Fibroblast of lung (primary cell): ENCODE measurements around the gene FAM110D.

Experiments
- EZH2 ChIP-seq: IDR thresholded peaks from 2 replicates; pipeline ENCODE4 v1.5.1; 2012; ENCODE audit warnings: low read length, control low read depth, mild to moderate bottlenecking; ENCODE audit errors: missing control alignments
- TF ChIP-seq, protein P1 (sequence below), 2 donors: IDR thresholded peaks in 1 of 2; conservative IDR thresholded peaks in 1 of 2; 1 replicate in 1 of 2; 2 replicates in 1 of 2; pipeline ENCODE4 v1.5.1; 2011 to 2012; ENCODE audit warnings: low read length in 2 of 2, control low read depth in 1 of 2, inconsistent platforms in 1 of 2, low read depth in 1 of 2, mild to moderate bottlenecking in 1 of 2

DNA sequence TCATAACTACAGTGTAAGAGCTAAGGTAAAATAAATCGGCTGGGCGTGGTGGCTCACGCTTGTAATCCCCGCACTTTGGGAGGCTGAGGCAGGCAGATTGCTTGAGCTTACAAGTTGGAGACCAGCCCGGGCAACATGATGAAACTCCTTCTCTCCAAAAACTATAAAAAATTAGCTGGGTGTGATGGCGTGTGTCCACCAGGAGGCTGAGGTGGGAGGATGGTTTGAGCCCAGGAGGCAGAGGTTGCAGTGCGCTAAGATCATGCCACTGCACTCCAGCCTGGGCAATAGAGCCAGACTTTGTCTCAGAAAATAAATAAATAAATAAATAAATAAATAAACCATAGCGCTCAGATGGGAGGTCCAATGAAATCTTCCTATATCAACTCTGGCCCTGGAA is 16.7 kb upstream of the FAM110D start:
- TF ChIP-seq, protein P1, sequence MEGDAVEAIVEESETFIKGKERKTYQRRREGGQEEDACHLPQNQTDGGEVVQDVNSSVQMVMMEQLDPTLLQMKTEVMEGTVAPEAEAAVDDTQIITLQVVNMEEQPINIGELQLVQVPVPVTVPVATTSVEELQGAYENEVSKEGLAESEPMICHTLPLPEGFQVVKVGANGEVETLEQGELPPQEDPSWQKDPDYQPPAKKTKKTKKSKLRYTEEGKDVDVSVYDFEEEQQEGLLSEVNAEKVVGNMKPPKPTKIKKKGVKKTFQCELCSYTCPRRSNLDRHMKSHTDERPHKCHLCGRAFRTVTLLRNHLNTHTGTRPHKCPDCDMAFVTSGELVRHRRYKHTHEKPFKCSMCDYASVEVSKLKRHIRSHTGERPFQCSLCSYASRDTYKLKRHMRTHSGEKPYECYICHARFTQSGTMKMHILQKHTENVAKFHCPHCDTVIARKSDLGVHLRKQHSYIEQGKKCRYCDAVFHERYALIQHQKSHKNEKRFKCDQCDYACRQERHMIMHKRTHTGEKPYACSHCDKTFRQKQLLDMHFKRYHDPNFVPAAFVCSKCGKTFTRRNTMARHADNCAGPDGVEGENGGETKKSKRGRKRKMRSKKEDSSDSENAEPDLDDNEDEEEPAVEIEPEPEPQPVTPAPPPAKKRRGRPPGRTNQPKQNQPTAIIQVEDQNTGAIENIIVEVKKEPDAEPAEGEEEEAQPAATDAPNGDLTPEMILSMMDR (conservative IDR thresholded peaks at IDR 0.05 in 1 of 2, IDR thresholded peaks at IDR 0.05 in 1 of 2; ENCODE audit: low read depth in 1 of 2, low read length in 2 of 2), result no peak
- TF ChIP-seq EZH2, result no peak
